ENCODE data around the gene APOA4. TPM values are rescaled to one million over a fixed set of nuclear protein-coding genes. Genes with fewer than 3 reads are reported as not detected.

The APOA4 gene
- total and polyA plus RNA-seq, 9 of the 15 experiments (the other 6 are each of a cell fraction or from before 2014, with no cell fraction given), result 0.07 TPM; not detected in 8

DNA sequence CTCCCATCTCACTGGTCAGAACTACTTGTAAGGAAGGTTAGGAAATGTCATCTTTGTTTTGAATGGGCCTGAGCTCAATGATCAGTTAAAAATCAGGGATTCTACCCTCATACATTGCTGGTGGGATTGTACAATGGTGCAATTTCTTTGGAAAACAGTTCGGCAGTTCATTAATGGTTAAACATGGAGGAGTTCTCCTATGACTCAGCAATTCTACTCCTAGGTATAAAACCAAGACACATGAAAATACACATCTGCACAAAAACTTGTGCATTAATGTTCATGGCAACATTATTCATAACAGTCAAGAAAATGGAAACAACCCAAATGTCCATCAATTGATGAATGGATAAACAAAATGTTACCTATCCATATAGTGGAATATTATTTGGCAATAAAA is 26.6 kb downstream of the APOA4 start (continued):
- TF ChIP-seq GTF2B (IDR thresholded peaks at IDR 0.05; ENCODE audit: extremely low read depth, insufficient read length) (no peak), HDAC8 (tag; IDR thresholded peaks at IDR 0.05) (no peak), MAFK (IDR thresholded peaks at IDR 0.05; ENCODE audit: low read length) (peak; percentile 87; the same call in 1 of the 2 replicates), MAFG (tag; conservative IDR thresholded peaks at IDR 0.05) (peak; percentile 97), HDAC3 (IDR thresholded peaks at IDR 0.05; ENCODE audit: borderline replicate concordance, partially characterized antibody) (no peak), ZNF316 (IDR thresholded peaks at IDR 0.05) (peak; percentile 97), JUND (IDR thresholded peaks at IDR 0.05; ENCODE audit: borderline replicate concordance, low read depth, low read length) (no peak), JUND (tag; IDR thresholded peaks at IDR 0.05; ENCODE audit: borderline replicate concordance, low read depth, low read length) (peak; percentile 28; the same call in 1 of the 3 replicates), CEBPG (CRISPR knock-in tag; IDR thresholded peaks at IDR 0.05) (no peak), CEBPG (tag; conservative IDR thresholded peaks at IDR 0.05 in 1 of 2, IDR thresholded peaks at IDR 0.05 in 1 of 2) (no peak), ZNF217 (CRISPR knock-in tag; IDR thresholded peaks at IDR 0.05) (no peak), SIX5 (IDR thresholded peaks at IDR 0.05; ENCODE audit: borderline replicate concordance in 1 of 2, insufficient read depth in 1 of 2, low read depth in 1 of 2, low read length in 2 of 2) (no peak), GABPB2 (CRISPR knock-in tag; conservative IDR thresholded peaks at IDR 0.05) (no peak), SREBF1 (IDR thresholded peaks at IDR 0.05; ENCODE audit: borderline replicate concordance, low read depth, low read length) (no peak), CBFA2T3 (IDR thresholded peaks at IDR 0.05) (no peak), POLR2G (IDR thresholded peaks at IDR 0.05; ENCODE audit: low read depth, low read length) (no peak), GATAD2B (IDR thresholded peaks at IDR 0.05; ENCODE audit: borderline replicate concordance) (no peak), ZNF444 (CRISPR knock-in tag; IDR thresholded peaks at IDR 0.05) (no peak), ZNF184 (CRISPR knock-in tag; IDR thresholded peaks at IDR 0.05) (no peak), BDP1 (IDR thresholded peaks at IDR 0.05; ENCODE audit: insufficient read depth, insufficient read length) (no peak), MEIS2 (IDR thresholded peaks at IDR 0.05; ENCODE audit: partially characterized antibody) (no peak), TAF1 (IDR thresholded peaks at IDR 0.05; ENCODE audit: control insufficient read depth, extremely low read depth, insufficient read depth, low read length, severe bottlenecking) (no peak), ZSCAN32 (CRISPR knock-in tag; IDR thresholded peaks at IDR 0.05) (no peak), NFE2 (IDR thresholded peaks at IDR 0.05; ENCODE audit: low read depth) (peak; percentile 92), SMAD2 (IDR thresholded peaks at IDR 0.05; ENCODE audit: low read depth, low read length) (no peak), PCBP2 (IDR thresholded peaks at IDR 0.05; ENCODE audit: low read depth, low read length, poor library complexity, severe bottlenecking) (no peak)
